HepG2 (cell line): Measurements from ENCODE around the gene CTNNA3.

Experiments
- POLR2AphosphoS5 ChIP-seq: IDR thresholded peaks from 2 replicates; pipeline ENCODE4 v1.6.1; 2012; ENCODE audit warnings: low read depth, low read length
- ZNF484 ChIP-seq: sonication (generic); formaldehyde crosslinking; IDR thresholded peaks from 2 replicates; pipeline ENCODE4 v1.5.1; 2020; ENCODE audit warnings: mild to moderate bottlenecking, low read depth, missing genetic modification reagents, borderline replicate concordance
- ZNF768 ChIP-seq: sonication (generic); formaldehyde crosslinking; IDR thresholded peaks from 2 replicates; pipeline ENCODE4 v1.4.0; 2020; ENCODE audit warnings: missing genetic modification reagents
- TF ChIP-seq, protein P1 (sequence below): sonication (generic); formaldehyde crosslinking; IDR thresholded peaks from 2 replicates; pipeline ENCODE4 v1.4.0; 2020; ENCODE audit warnings: mild to moderate bottlenecking, missing genetic modification reagents, borderline replicate concordance

DNA sequence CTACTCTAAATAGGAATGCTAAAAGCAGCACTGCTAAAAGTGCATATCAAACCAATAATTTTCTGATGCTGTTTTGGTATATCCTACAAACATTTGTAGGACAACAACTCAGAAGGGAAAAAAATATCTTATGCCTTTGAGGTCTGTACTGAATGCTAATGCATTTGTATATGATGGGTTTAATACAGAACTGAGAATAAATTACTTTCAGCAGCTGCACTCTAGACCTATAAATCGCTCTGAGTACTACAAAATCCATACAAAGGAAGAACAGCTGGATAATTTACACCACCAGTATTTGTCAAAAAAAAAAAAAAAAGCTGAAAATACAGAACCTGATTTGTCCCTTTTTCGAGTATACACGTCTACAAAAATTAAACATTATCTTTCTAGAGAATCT is 426.2 kb downstream of the CTNNA3 start:
- TF ChIP-seq ZNF484 (CRISPR knock-in tag), result no peak
- no peak for TF ChIP-seq ZNF768 (CRISPR knock-in tag)
- TF ChIP-seq POLR2AphosphoS5, result no peak
- TF ChIP-seq, protein P1, sequence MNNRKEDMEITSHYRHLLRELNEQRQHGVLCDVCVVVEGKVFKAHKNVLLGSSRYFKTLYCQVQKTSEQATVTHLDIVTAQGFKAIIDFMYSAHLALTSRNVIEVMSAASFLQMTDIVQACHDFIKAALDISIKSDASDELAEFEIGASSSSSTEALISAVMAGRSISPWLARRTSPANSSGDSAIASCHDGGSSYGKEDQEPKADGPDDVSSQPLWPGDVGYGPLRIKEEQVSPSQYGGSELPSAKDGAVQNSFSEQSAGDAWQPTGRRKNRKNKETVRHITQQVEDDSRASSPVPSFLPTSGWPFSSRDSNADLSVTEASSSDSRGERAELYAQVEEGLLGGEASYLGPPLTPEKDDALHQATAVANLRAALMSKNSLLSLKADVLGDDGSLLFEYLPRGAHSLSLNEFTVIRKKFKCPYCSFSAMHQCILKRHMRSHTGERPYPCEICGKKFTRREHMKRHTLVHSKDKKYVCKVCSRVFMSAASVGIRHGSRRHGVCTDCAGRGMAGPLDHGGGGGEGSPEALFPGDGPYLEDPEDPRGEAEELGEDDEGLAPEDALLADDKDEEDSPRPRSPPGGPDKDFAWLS (CRISPR knock-in tag), result no peak
